H9 (cell line): Measurements from ENCODE around the gene CALR3. TPM values are rescaled to one million over a fixed set of nuclear protein-coding genes. Genes with fewer than 3 reads are reported as not detected.

Experiments
- DNase-seq: peaks from one replicate; pipeline ENCODE4 v3.0.0-alpha.2; 2017
- H2AFZ ChIP-seq: one replicate; pipeline ENCODE4 v1.6.1; 2013; ENCODE audit warnings: mild to moderate bottlenecking, low read length, control low read depth, moderate library complexity
- H2AK5ac ChIP-seq: 2 replicates; pipeline ENCODE4 v1.6.1; 2013; ENCODE audit warnings: low read length, control low read depth, mixed read lengths; ENCODE audit not compliant: insufficient read length
- H2BK120ac ChIP-seq: one replicate; pipeline ENCODE4 v1.6.1; 2013; ENCODE audit warnings: low read depth, mild to moderate bottlenecking, low read length, control low read depth, inconsistent platforms; ENCODE audit not compliant: poor library complexity, severe bottlenecking
- H2BK12ac ChIP-seq: 2 replicates; pipeline ENCODE4 v1.6.1; 2013; ENCODE audit warnings: low read length, control low read depth, mixed read lengths, low read depth; ENCODE audit not compliant: insufficient read length
- H2BK15ac ChIP-seq: 2 replicates; pipeline ENCODE4 v1.6.1; 2013; ENCODE audit warnings: low read depth, low read length, control low read depth
- H2BK20ac ChIP-seq: one replicate; pipeline ENCODE4 v1.6.1; 2013; ENCODE audit warnings: low read depth, mild to moderate bottlenecking, low read length, control low read depth, inconsistent platforms; ENCODE audit not compliant: poor library complexity, severe bottlenecking
- H2BK5ac ChIP-seq: 2 replicates; pipeline ENCODE4 v1.6.1; 2013; ENCODE audit warnings: low read length, control low read depth, mixed read lengths; ENCODE audit not compliant: insufficient read length
- H3K14ac ChIP-seq: 2 replicates; pipeline ENCODE4 v1.6.1; 2013; ENCODE audit warnings: low read length, control low read depth; ENCODE audit not compliant: insufficient read depth
- H3K18ac ChIP-seq: 2 replicates; pipeline ENCODE4 v1.6.1; 2013; ENCODE audit warnings: low read depth, mild to moderate bottlenecking, mixed read lengths, low read length, control low read depth; ENCODE audit not compliant: insufficient read length
- H3K23ac ChIP-seq: 2 replicates; pipeline ENCODE4 v1.6.1; 2013; ENCODE audit warnings: low read length, control low read depth, mixed read lengths, low read depth; ENCODE audit not compliant: insufficient read length
- H3K23me2 ChIP-seq: 2 replicates; pipeline ENCODE4 v1.6.1; 2013; ENCODE audit warnings: low read depth, mild to moderate bottlenecking, mixed read lengths, low read length, control low read depth; ENCODE audit not compliant: insufficient read length, poor library complexity, severe bottlenecking
- H3K27ac ChIP-seq: 2 replicates; pipeline ENCODE4 v1.5.1; 2013; ENCODE audit warnings: low read length, control low read depth, mixed read lengths, low read depth; ENCODE audit not compliant: insufficient read length
- H3K27me3 ChIP-seq: 2 replicates; pipeline ENCODE4 v1.6.1; 2013; ENCODE audit warnings: low read length, control low read depth, inconsistent platforms; ENCODE audit not compliant: insufficient read depth
- H3K4ac ChIP-seq: 2 replicates; pipeline ENCODE4 v1.6.1; 2013; ENCODE audit warnings: low read depth, mild to moderate bottlenecking, control low read depth, inconsistent platforms, low read length, moderate library complexity
- H3K4me1 ChIP-seq: 2 replicates; pipeline ENCODE4 v1.6.1; 2013; ENCODE audit warnings: low read length, control low read depth, inconsistent platforms; ENCODE audit not compliant: insufficient read depth
- H3K4me2 ChIP-seq: 2 replicates; pipeline ENCODE4 v1.6.1; 2013; ENCODE audit warnings: low read length, control low read depth, mixed read lengths; ENCODE audit not compliant: insufficient read length, insufficient read depth
- H3K56ac ChIP-seq: 2 replicates; pipeline ENCODE4 v1.6.1; 2013; ENCODE audit warnings: low read depth, mild to moderate bottlenecking, mixed read lengths, low read length, control low read depth; ENCODE audit not compliant: insufficient read length
- H3K79me1 ChIP-seq: 2 replicates; pipeline ENCODE4 v1.6.1; 2013; ENCODE audit warnings: low read depth, mild to moderate bottlenecking, moderate library complexity, low read length, control low read depth, inconsistent platforms; ENCODE audit not compliant: insufficient read depth, poor library complexity, severe bottlenecking
- H3K79me2 ChIP-seq: 2 replicates; pipeline ENCODE4 v1.6.1; 2013; ENCODE audit warnings: low read length, control low read depth, inconsistent platforms; ENCODE audit not compliant: insufficient read depth
- H3K9ac ChIP-seq: 2 replicates; pipeline ENCODE4 v1.6.1; 2013; ENCODE audit warnings: low read length, control low read depth, mixed read lengths; ENCODE audit not compliant: insufficient read length; ENCODE audit errors: extremely low read depth
- H3K9me3 ChIP-seq: one replicate; pipeline ENCODE4 v1.6.1; 2013; ENCODE audit warnings: low read depth, low read length, inconsistent platforms; ENCODE audit not compliant: control insufficient read depth
- H3T11ph ChIP-seq: one replicate; pipeline ENCODE4 v1.6.1; 2013; ENCODE audit warnings: mild to moderate bottlenecking, low read length, control low read depth, inconsistent platforms
- H4K20me1 ChIP-seq: one replicate; pipeline ENCODE4 v1.6.1; 2013; ENCODE audit not compliant: control insufficient read depth, insufficient read length, insufficient read depth
- H4K5ac ChIP-seq: 2 replicates; pipeline ENCODE4 v1.6.1; 2013; ENCODE audit warnings: low read depth, mild to moderate bottlenecking, mixed read lengths, low read length, control low read depth; ENCODE audit not compliant: insufficient read length
- H4K8ac ChIP-seq: replicated peaks from 2 replicates; pipeline ENCODE4 v1.6.1; 2013; ENCODE audit warnings: low read length, control low read depth, mixed read lengths, low read depth; ENCODE audit not compliant: insufficient read length
- H4K91ac ChIP-seq: 2 replicates; pipeline ENCODE4 v1.6.1; 2013; ENCODE audit warnings: low read depth, mild to moderate bottlenecking, moderate library complexity, mixed read lengths, low read length, control low read depth; ENCODE audit not compliant: insufficient read length
- H3K27ac Mint-ChIP-seq, 3 experiments: 2 replicates in 2 of 3; 3 replicates in 1 of 3; pipeline ENCODE4 v1.8.0; 2020 to 2021; ENCODE audit warnings: mixed read lengths in 3 of 3, mild to moderate bottlenecking in 1 of 3, moderate library complexity in 1 of 3
- H3K27me3 Mint-ChIP-seq: 2 replicates; pipeline ENCODE4 v1.8.0; 2021; ENCODE audit warnings: low read depth, mild to moderate bottlenecking, moderate library complexity, mixed read lengths
- H3K36me3 Mint-ChIP-seq, 3 experiments: 2 replicates in 2 of 3; 3 replicates in 1 of 3; pipeline ENCODE4 v1.8.0; 2020 to 2021; ENCODE audit warnings: low read depth in 3 of 3, mixed read lengths in 3 of 3; ENCODE audit not compliant: insufficient read depth in 1 of 3
- H3K4me1 Mint-ChIP-seq, 2 experiments: 2 replicates each; pipeline ENCODE4 v1.8.0; 2020; ENCODE audit warnings: mixed read lengths in 2 of 2
- H3K4me3 Mint-ChIP-seq, 2 experiments: 2 replicates in 1 of 2; 3 replicates in 1 of 2; pipeline ENCODE4 v1.8.0; 2020 to 2021; ENCODE audit warnings: mild to moderate bottlenecking in 2 of 2, mixed read lengths in 2 of 2, moderate library complexity in 1 of 2
- H3K9me3 Mint-ChIP-seq, 2 experiments: 2 replicates in 1 of 2; 3 replicates in 1 of 2; pipeline ENCODE4 v1.8.0; 2020; ENCODE audit warnings: mild to moderate bottlenecking in 2 of 2, mixed read lengths in 2 of 2, moderate library complexity in 1 of 2
- CTCF ChIP-seq: fragments of 200-600 bp; sonication (generic); conservative IDR thresholded peaks from 3 replicates; pipeline ENCODE4 v1.8.0; 2021; ENCODE audit warnings: antibody characterized with exemption, mild to moderate bottlenecking
- WGBS: extraction: QIAGEN DNeasy Blood & Tissue Kit; methylation state at CpG from one replicate; pipeline ENCODE4 v1.1.7; 2013; ENCODE audit warnings: missing lambda C conversion rate, low lambda C conversion rate, mixed read lengths; ENCODE audit not compliant: insufficient read length; ENCODE audit errors: extremely low coverage; 5-methylcytosine and 5-hydroxymethylcytosine counted together
- total RNA-seq: library from RNA; stranded (reverse); gene quantifications from 2 replicates; pipeline ENCODE4 v1.2.1, GENCODE V29; 2021

Gene CALR3
- total RNA-seq, 1 experiment from 2014 or later = 0.44 TPM

- Histone ChIP-seq H4K8ac (no peak overlapping the region), H3K18ac (no peak overlapping the region), H2BK5ac (no peak overlapping the region), H3K23me2 (no peaks in the 10 kb centered on the region), H3K27ac (no peak overlapping the region), H3K9me3 (no peaks in the 10 kb centered on the region), H2BK20ac (no peak overlapping the region), H2BK120ac (no peak overlapping the region), H3K23ac (no peak overlapping the region), H3T11ph (no peak overlapping the region), H2AFZ (no peak overlapping the region), H3K4me2 (no peak overlapping the region), H4K20me1 (no peaks in the 10 kb centered on the region), H2BK15ac (no peak overlapping the region), H3K79me1 (peaks cover 2% of the 10 kb centered on the region), H3K27me3 (no peaks in the 10 kb centered on the region), H2BK12ac (no peak overlapping the region), H4K5ac (no peak overlapping the region), H3K4ac (no peak overlapping the region), H3K56ac (no peak overlapping the region), H4K91ac (no peak overlapping the region), H3K4me1 (no peaks in the 10 kb centered on the region), H3K9ac (no peak overlapping the region), H3K79me2 (no peaks in the 10 kb centered on the region), H2AK5ac (no peak overlapping the region), H3K14ac (no peak overlapping the region)
- no CpG with 5 or more reads among the region's 43 CpGs for WGBS
- TF ChIP-seq CTCF = no peak
- Mint-ChIP-seq H3K9me3 (no peaks in the 10 kb centered on the region), H3K4me1 (no peaks in the 10 kb centered on the region), H3K27ac (peak overlapping the region in 1 of 3 experiments; percentile 44; a peak in 1 of 7 replicates), H3K4me3 (no peak overlapping the region; a peak in 1 of 5 replicates), H3K36me3 (peaks cover 57 to 94% (median 86%) of the 10 kb centered on the region in 3 experiments), H3K27me3 (no peaks in the 10 kb centered on the region)
- no peak for DNase-seq
Measured at GRCh38 chr19:16530540-16531379, 34.8 kb upstream of the CALR3 start.
